HCT116 (cell line): ENCODE data around the gene GCDH. TPM values are rescaled to one million over a fixed set of nuclear protein-coding genes. Genes with fewer than 3 reads are reported as not detected.
A peak's percentile ranks its signal among the peaks of the same experiment; 100 is the strongest.

Experiments used
- ATAC-seq: fragments of 200-7000 bp; cut with Tn5 transposase; 2 replicates; pipeline ENCODE4 v1.9.1; 2020; ENCODE audit warnings: mild to moderate bottlenecking, moderate library complexity
- BruUV-seq: library from RNA; stranded (reverse); fragments of 400-500 nt; replicated peaks from 2 replicates; lab custom pipeline; 2021; lab: Mats Ljungman, UMichigan
- CTCF ChIA-PET: fragments of 300-600 bp; sonication (Branson Sonifier 250); formaldehyde crosslinking; loops from one replicate; lab custom pipeline; 2021; ENCODE audit warnings: antibody characterized with exemption; lab: Charles Lee
- POLR2A ChIA-PET: fragments of 300-600, 350-600 bp; sonication (Branson Sonifier 250); formaldehyde crosslinking; loops from one replicate; lab custom pipeline; 2021; ENCODE audit warnings: antibody characterized with exemption; lab: Charles Lee
- RAD21 ChIA-PET, 2 experiments: fragments of 300-600 bp; sonication (Branson Sonifier 250); formaldehyde crosslinking; loops; one replicate each; lab custom pipeline; 2023; ENCODE audit warnings: low total read pairs in 2 of 2; ENCODE audit not compliant: uncharacterized antibody in 2 of 2, unreplicated experiment in 2 of 2, low non-redundant PET in 1 of 2; lab: Charles Lee
- DNase-seq: peaks from one replicate; pipeline ENCODE4 v3.0.0-alpha.2; 2010; ENCODE audit warnings: low read depth, low spot score
- H2AFZ ChIP-seq: fragments of 200-600 bp; shearing (Covaris generic), sonication (generic); 2 replicates; pipeline ENCODE4 v1.6.1; 2017; ENCODE audit warnings: low read depth, mixed run types, mixed read lengths, antibody characterized with exemption, low read length; ENCODE audit not compliant: poor library complexity, severe bottlenecking
- H3K27ac ChIP-seq: 2 replicates; pipeline ENCODE4 v1.5.1; 2012; ENCODE audit warnings: low read depth, low read length
- H3K27me3 ChIP-seq: fragments of 200-600 bp; sonication (generic); 2 replicates; pipeline ENCODE4 v1.6.1; 2016; ENCODE audit warnings: mixed run types, low read length, mixed read lengths; ENCODE audit not compliant: insufficient read depth
- H3K36me3 ChIP-seq, 2 experiments: fragments of 200-500 bp in 1 of 2; fragments of 200-600 bp in 1 of 2; sonication (Bioruptor generic) in 1 of 2; sonication (generic) in 1 of 2; 2 replicates each; pipeline versions ENCODE4 v1.5.1 to v1.6.1; 2014 to 2016; ENCODE audit warnings: low read length in 2 of 2, inconsistent platforms in 1 of 2, mixed read lengths in 1 of 2, mixed run types in 1 of 2; ENCODE audit not compliant: insufficient read depth in 2 of 2, control insufficient read depth in 1 of 2
- H3K4me1 ChIP-seq, 2 experiments: fragments of 200-600 bp in 1 of 2; sonication (generic) in 1 of 2; 2 replicates each; pipeline versions ENCODE4 v1.5.1 to v1.6.1; 2012 to 2017; ENCODE audit warnings: low read length in 2 of 2, inconsistent platforms in 1 of 2, mild to moderate bottlenecking in 1 of 2, mixed read lengths in 1 of 2, mixed run types in 1 of 2, moderate library complexity in 1 of 2; ENCODE audit not compliant: insufficient read depth in 2 of 2, control insufficient read depth in 1 of 2
- H3K4me2 ChIP-seq: fragments of 200-600 bp; sonication (generic); 2 replicates; pipeline ENCODE4 v1.6.1; 2017; ENCODE audit warnings: mixed run types, low read length, mixed read lengths
- H3K4me3 ChIP-seq, 2 experiments: fragments of 200-600 bp in 1 of 2; sonication (generic) in 1 of 2; replicated peaks in 1 of 2; 2 replicates each; pipeline ENCODE4 v1.5.1; 2011 to 2016; ENCODE audit warnings: low read length in 2 of 2, control low read depth in 1 of 2, low read depth in 1 of 2, mild to moderate bottlenecking in 1 of 2, mixed read lengths in 1 of 2, mixed run types in 1 of 2
- H3K79me2 ChIP-seq: fragments of 200-600 bp; sonication (generic); 2 replicates; pipeline ENCODE4 v1.6.1; 2017; ENCODE audit warnings: mild to moderate bottlenecking, mixed run types, low read length, moderate library complexity, mixed read lengths; ENCODE audit not compliant: insufficient read depth
- H3K9ac ChIP-seq: fragments of 200-600 bp; sonication (generic); 2 replicates; pipeline ENCODE4 v1.6.1; 2016; ENCODE audit warnings: low read length, mixed read lengths
- H3K9me2 ChIP-seq: fragments of 200-600 bp; sonication (generic), shearing (Covaris generic); 2 replicates; pipeline ENCODE4 v1.6.1; 2017; ENCODE audit warnings: mixed run types, mild to moderate bottlenecking, moderate library complexity; ENCODE audit not compliant: insufficient read depth
- H3K9me3 ChIP-seq, 2 experiments: fragments of 200-500 bp in 1 of 2; fragments of 200-600 bp in 1 of 2; sonication (Bioruptor generic) in 1 of 2; sonication (generic) in 1 of 2; 2 replicates each; pipeline ENCODE4 v1.6.1; 2014 to 2017; ENCODE audit warnings: low read length in 2 of 2, mixed read lengths in 2 of 2, inconsistent platforms in 1 of 2, low read depth in 1 of 2, mild to moderate bottlenecking in 1 of 2, mixed run types in 1 of 2, moderate library complexity in 1 of 2; ENCODE audit not compliant: control insufficient read depth in 1 of 2, insufficient read depth in 1 of 2
- H4K20me1 ChIP-seq: fragments of 200-600 bp; sonication (generic), shearing (Covaris generic); 2 replicates; pipeline ENCODE4 v1.6.1; 2017; ENCODE audit warnings: mixed run types, mild to moderate bottlenecking, moderate library complexity; ENCODE audit not compliant: insufficient read depth
- CBX3 ChIP-seq: IDR thresholded peaks from 2 replicates; pipeline ENCODE4 v1.6.1; 2012; ENCODE audit warnings: low read depth
- CEBPB ChIP-seq: IDR thresholded peaks from 2 replicates; pipeline ENCODE4 v1.6.1; 2012; ENCODE audit warnings: low read depth
- CTCF ChIP-seq, 3 experiments: fragments of 200-600 bp in 1 of 3; sonication (generic) in 1 of 3; IDR thresholded peaks in 2 of 3; conservative IDR thresholded peaks in 1 of 3; 2 replicates each; pipeline ENCODE4 v1.5.1; 2012 to 2017; ENCODE audit warnings: low read depth in 2 of 3, low read length in 2 of 3, antibody characterized with exemption in 1 of 3, borderline replicate concordance in 1 of 3, control low read depth in 1 of 3, mild to moderate bottlenecking in 1 of 3, mixed read lengths in 1 of 3, mixed run types in 1 of 3, moderate library complexity in 1 of 3; ENCODE audit not compliant: insufficient read depth in 1 of 3
- EGR1 ChIP-seq: IDR thresholded peaks from 2 replicates; pipeline ENCODE4 v1.6.1; 2012; ENCODE audit warnings: low read depth
- EZH2 ChIP-seq: fragments of 200-600 bp; sonication (generic); IDR thresholded peaks from 2 replicates; pipeline ENCODE4 v1.6.1; 2017; ENCODE audit warnings: antibody characterized with exemption, mixed run types
- EZH2phosphoT487 ChIP-seq: fragments of 200-600 bp; IDR thresholded peaks from 2 replicates; pipeline ENCODE4 v1.6.1; 2018; ENCODE audit warnings: antibody characterized with exemption, borderline replicate concordance
- FOSL1 ChIP-seq: IDR thresholded peaks from 2 replicates; pipeline ENCODE4 v1.6.1; 2012; ENCODE audit warnings: low read depth
- JUND ChIP-seq: IDR thresholded peaks from 2 replicates; pipeline ENCODE4 v1.6.1; 2012
- POLR2A ChIP-seq: IDR thresholded peaks from 2 replicates; pipeline ENCODE4 v1.7.0; 2011; ENCODE audit warnings: borderline replicate concordance; ENCODE audit not compliant: insufficient read depth, insufficient read length; ENCODE audit errors: extremely low read depth
- RAD21 ChIP-seq: IDR thresholded peaks from 2 replicates; pipeline ENCODE4 v1.6.1; 2012; ENCODE audit warnings: low read depth, mild to moderate bottlenecking
- SIN3A ChIP-seq: IDR thresholded peaks from 2 replicates; pipeline ENCODE4 v1.6.1; 2012; ENCODE audit warnings: low read depth
- SP1 ChIP-seq: IDR thresholded peaks from 2 replicates; pipeline ENCODE4 v1.6.1; 2012; ENCODE audit warnings: low read depth
- SRF ChIP-seq: IDR thresholded peaks from 2 replicates; pipeline ENCODE4 v1.6.1; 2012; ENCODE audit warnings: low read depth
- ZBTB33 ChIP-seq: IDR thresholded peaks from 2 replicates; pipeline ENCODE4 v1.6.1; 2011; ENCODE audit warnings: mild to moderate bottlenecking, low read length, moderate library complexity; ENCODE audit not compliant: insufficient replicate concordance; ENCODE audit errors: extremely low read depth
- ZFX ChIP-seq: fragments of 450-650 bp; IDR thresholded peaks from 2 replicates; pipeline ENCODE4 v1.6.1; 2017
- intact Hi-C: fragments of 100-400 bp; cut with micrococcal nuclease; formaldehyde crosslinking; loops from 2 replicates; pipeline ENCODE4 v1.10.0; 2022
- total RNA-seq: library from RNA; stranded (reverse); gene quantifications from one replicate; pipeline ENCODE4 v1.2.1, GENCODE V29; 2021; ENCODE audit not compliant: unreplicated experiment

Gene GCDH
- total RNA-seq, 1 experiment from 2014 or later = 23.2 TPM

- H3K4me3 ChIP-seq = peak overlapping the region; percentile 80 to 98
- no peaks in the 10 kb centered on the region for H4K20me1 ChIP-seq
- H3K9me2 ChIP-seq = no peaks in the 10 kb centered on the region
- H3K4me2 ChIP-seq = peak overlapping the region; percentile 91
- H3K36me3 ChIP-seq = peaks cover 38 to 50% of the 10 kb centered on the region in 2 experiments
- CTCF ChIA-PET = interaction anchor here (0.6 kb wide), 1 partner anchor 1450 kb away, joined by 3 read pairs; no protein-coding TSS in a partner anchor
- peak; percentile 73 for ATAC-seq
- no peak overlapping the region for H2AFZ ChIP-seq
- H3K9me3 ChIP-seq = no peaks in the 10 kb centered on the region
- no peak for TF ChIP-seq SP1
- TF ChIP-seq FOSL1 = no peak
- peak; percentile 65; the same call in 1 of the 2 replicates for TF ChIP-seq ZFX
- no peak; the same call in 1 of the 2 replicates for TF ChIP-seq CBX3
- no peak for TF ChIP-seq RAD21
- no peak for TF ChIP-seq EZH2
- no peak for TF ChIP-seq JUND
- no peak for TF ChIP-seq EZH2phosphoT487
- no peak for TF ChIP-seq ZBTB33
- no peak for TF ChIP-seq CTCF (IDR thresholded peaks at IDR 0.05 in 2 of 3, conservative IDR thresholded peaks at IDR 0.05 in 1 of 3; ENCODE audit: borderline replicate concordance in 1 of 3, insufficient read depth in 1 of 3, low read depth in 2 of 3, low read length in 2 of 3)
- no peak for TF ChIP-seq SIN3A
- TF ChIP-seq SRF = no peak
- no peak for TF ChIP-seq EGR1
- peak; percentile 56 for TF ChIP-seq POLR2A
- TF ChIP-seq CEBPB = no peak
- H3K9ac ChIP-seq = peak overlapping the region; percentile 93
- peaks cover 3 to 21% of the 10 kb centered on the region in 2 experiments; a peak in 3 of 4 replicates for H3K4me1 ChIP-seq
- no TSS peak for BruUV-seq
- H3K79me2 ChIP-seq = peaks cover 68% of the 10 kb centered on the region
- peak overlapping the region; percentile 76 for H3K27ac ChIP-seq
- RAD21 ChIA-PET = no interaction called here
- intact Hi-C loops = no loop called here
- POLR2A ChIA-PET = interaction anchor here (1.0 to 1.2 kb wide), 2 partner anchors 9 kb away, joined by 4 to 8 read pairs; no protein-coding TSS in a partner anchor
- no peaks in the 10 kb centered on the region for H3K27me3 ChIP-seq
- DNase-seq = peak; percentile 41
These were observed 55.2 kb downstream of the GCDH start for GRCh38 chr19:12946092-12946721.
